ENCODE data around the gene MCCC2. TPM values are rescaled to one million over a fixed set of nuclear protein-coding genes. Genes with fewer than 3 reads are reported as not detected.
A peak's percentile ranks its signal among the peaks of the same experiment; 100 is the strongest.
"Not testable (repeated sequence)": the region's sequence is repeated elsewhere in the genome, so short reads cannot be mapped to it uniquely, and the experiment has no call there.

MCCC2 gene
- total and polyA plus RNA-seq, 2 experiments from 2014 or later, result 11.6 to 18.5 TPM

DNA sequence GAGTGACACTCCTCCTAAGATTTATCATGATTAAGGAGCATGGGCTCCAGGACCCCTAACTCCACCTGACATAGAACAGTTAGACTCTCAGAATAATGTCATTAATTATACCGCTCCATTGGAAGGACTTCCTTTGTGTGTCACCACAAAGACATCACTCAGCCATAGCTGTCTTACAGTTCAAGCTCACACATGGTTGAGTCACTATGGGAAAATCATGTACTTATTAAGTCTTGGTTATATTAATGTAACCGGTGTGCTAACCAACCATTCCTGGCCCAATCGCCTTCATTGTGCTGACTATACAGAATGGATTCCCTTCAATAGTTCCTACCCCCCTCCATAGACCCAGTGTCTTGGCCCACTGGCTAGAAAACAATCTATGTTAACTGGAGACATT lies 10.9 kb upstream of the MCCC2 start:
- DNase-seq, result no peak
- no peaks in the 10 kb centered on the region for H3K9me3 ChIP-seq (ENCODE audit: low read depth)
- H3K9me2 ChIP-seq (ENCODE audit: insufficient read depth), result no peaks in the 10 kb centered on the region
- in situ Hi-C loops (cut with MboI), result no loop called here
- H3K4me1 ChIP-seq (ENCODE audit: insufficient read depth), result no peaks in the 10 kb centered on the region
- H3K4me3 ChIP-seq, result no peak overlapping the region
- H3K27me3 ChIP-seq (replicated peaks; ENCODE audit: insufficient read depth), result no peaks in the 10 kb centered on the region
- no peak overlapping the region for H3K27ac ChIP-seq
- no peak overlapping the region for H2AFZ ChIP-seq
- WGBS, 2 experiments (ENCODE audit: low coverage in 1 of 2, low lambda C conversion rate in 2 of 2, missing lambda C conversion rate in 2 of 2), result 76 to 85% methylated on average over 3 of the region's 3 CpGs
- H3K9ac ChIP-seq, result no peak overlapping the region
- no peak overlapping the region for H3K4me2 ChIP-seq (ENCODE audit: unreplicated experiment)
- TF ChIP-seq EZH2 (IDR thresholded peaks at IDR 0.05; ENCODE audit: insufficient read depth, poor library complexity, severe bottlenecking) (no peak), EZH2phosphoT487 (IDR thresholded peaks at IDR 0.05; ENCODE audit: insufficient read depth, low read depth) (no peak)
- no peaks in the 10 kb centered on the region for H4K20me1 ChIP-seq (ENCODE audit: insufficient read depth)
- H3K79me2 ChIP-seq (ENCODE audit: insufficient read depth), result no peaks in the 10 kb centered on the region
- H3K36me3 ChIP-seq (ENCODE audit: low read depth), result no peaks in the 10 kb centered on the region
- H3F3A ChIP-seq (ENCODE audit: insufficient read depth), result no peaks in the 10 kb centered on the region

- in situ Hi-C loops (cut with MboI); DNase-seq: not testable (repeated sequence)
Observed at GRCh38 chr5:71577839-71578238, 9.3 kb upstream of the MCCC2 start.

DNA sequence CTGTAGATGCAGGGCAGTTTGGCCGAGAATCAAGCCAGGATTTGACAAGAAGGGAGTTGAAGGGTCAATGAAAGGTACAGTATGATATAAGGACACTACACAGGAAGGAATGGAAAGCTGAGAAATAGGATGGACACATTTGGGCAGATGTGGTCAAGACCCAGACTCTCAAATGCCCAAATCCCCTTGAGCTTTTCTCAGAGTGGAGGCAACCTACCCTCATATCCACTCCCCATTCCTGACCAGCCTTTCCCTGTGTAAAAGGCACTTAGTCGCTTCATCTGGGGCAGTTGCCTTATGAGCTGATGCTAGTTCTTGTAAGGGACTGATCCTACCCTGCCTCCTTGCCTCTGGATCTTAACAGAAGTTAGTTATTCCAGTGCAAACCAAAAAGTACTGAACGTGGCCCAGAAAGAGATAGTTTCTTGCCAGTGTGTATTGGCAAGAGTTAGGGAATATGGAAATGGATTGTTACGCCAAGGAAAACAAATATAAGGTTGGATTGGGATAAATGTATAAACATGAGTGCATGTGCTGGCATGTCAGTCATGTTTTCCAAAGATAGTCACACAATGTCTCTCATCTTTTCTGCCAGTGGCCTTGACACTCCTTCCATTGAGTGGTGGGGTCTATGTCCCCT lies 4.1 kb upstream of the MCCC2 start:
- no peaks in the 10 kb centered on the region for H3K36me3 ChIP-seq (ENCODE audit: low read depth)
- H2AFZ ChIP-seq, result no peak overlapping the region
- no peak overlapping the region for H3K4me2 ChIP-seq (ENCODE audit: unreplicated experiment)
- H4K20me1 ChIP-seq (ENCODE audit: insufficient read depth), result no peaks in the 10 kb centered on the region
- no peaks in the 10 kb centered on the region for H3K9me3 ChIP-seq (ENCODE audit: low read depth)
- 72 to 76% methylated on average over 4 of the region's 4 CpGs for WGBS, 2 experiments (ENCODE audit: low coverage in 1 of 2, low lambda C conversion rate in 2 of 2, missing lambda C conversion rate in 2 of 2)
- no peak overlapping the region for H3K27ac ChIP-seq
- H3K9me2 ChIP-seq (ENCODE audit: insufficient read depth), result no peaks in the 10 kb centered on the region
- no peak overlapping the region for H3K4me3 ChIP-seq
- H3F3A ChIP-seq (ENCODE audit: insufficient read depth), result no peaks in the 10 kb centered on the region
- peaks cover 6% of the 10 kb centered on the region; the same call in 1 of the 2 replicates for H3K79me2 ChIP-seq (ENCODE audit: insufficient read depth)
- H3K9ac ChIP-seq, result no peak overlapping the region
- no peaks in the 10 kb centered on the region for H3K27me3 ChIP-seq (replicated peaks; ENCODE audit: insufficient read depth)
- in situ Hi-C loops (cut with MboI), result no loop called here
- no peak for DNase-seq
- no peaks in the 10 kb centered on the region; the same call in 1 of the 2 replicates for H3K4me1 ChIP-seq (ENCODE audit: insufficient read depth)
- TF ChIP-seq EZH2phosphoT487 (IDR thresholded peaks at IDR 0.05; ENCODE audit: insufficient read depth, low read depth) (no peak), EZH2 (IDR thresholded peaks at IDR 0.05; ENCODE audit: insufficient read depth, poor library complexity, severe bottlenecking) (no peak)

More at GRCh38 chr5:71577839-71578238, 9.3 kb upstream of the MCCC2 start:
- not testable (repeated sequence) for H2AFZ ChIP-seq; H3K4me3 ChIP-seq; H3F3A ChIP-seq (ENCODE audit: insufficient read depth); H3K79me2 ChIP-seq (ENCODE audit: insufficient read depth); H3K27me3 ChIP-seq (replicated peaks; ENCODE audit: insufficient read depth); H3K4me2 ChIP-seq (ENCODE audit: unreplicated experiment); H3K4me1 ChIP-seq (ENCODE audit: insufficient read depth); H3K9ac ChIP-seq; H3K36me3 ChIP-seq (ENCODE audit: low read depth); H3K27ac ChIP-seq; H3K9me3 ChIP-seq (ENCODE audit: low read depth); H4K20me1 ChIP-seq (ENCODE audit: insufficient read depth); H3K9me2 ChIP-seq (ENCODE audit: insufficient read depth)
- WGBS, 2 experiments (ENCODE audit: low coverage in 1 of 2, low lambda C conversion rate in 2 of 2, missing lambda C conversion rate in 2 of 2), result 96 to 98% methylated on average over 6 of the region's 6 CpGs

GRCh38 chr5:71586052-71586940 lies 844 bp upstream of the MCCC2 start:
- TF ChIP-seq EZH2 (IDR thresholded peaks at IDR 0.05; ENCODE audit: insufficient read depth, poor library complexity, severe bottlenecking), result no peak
- TF ChIP-seq EZH2phosphoT487 (IDR thresholded peaks at IDR 0.05; ENCODE audit: insufficient read depth, low read depth), result no peak
- in situ Hi-C loops (cut with MboI), result no loop called here
- no peaks in the 10 kb centered on the region for H3K36me3 ChIP-seq (ENCODE audit: low read depth)
- H3K27ac ChIP-seq, result peak overlapping the region; percentile 53
- peak overlapping the region; percentile 89 for H3K4me3 ChIP-seq
- peak overlapping the region; percentile 98 for H2AFZ ChIP-seq
- DNase-seq, result no peak
- H3K9me3 ChIP-seq (ENCODE audit: low read depth), result no peaks in the 10 kb centered on the region
- whole genome bisulfite sequencing, 2 experiments (ENCODE audit: low coverage in 1 of 2, low lambda C conversion rate in 2 of 2, missing lambda C conversion rate in 2 of 2), result 78 to 81% methylated on average over 22 of the region's 22 CpGs
- no peaks in the 10 kb centered on the region for H4K20me1 ChIP-seq (ENCODE audit: insufficient read depth)
- no peaks in the 10 kb centered on the region for H3F3A ChIP-seq (ENCODE audit: insufficient read depth)
- no peaks in the 10 kb centered on the region for H3K9me2 ChIP-seq (ENCODE audit: insufficient read depth)
- peaks cover 37% of the 10 kb centered on the region for H3K79me2 ChIP-seq (ENCODE audit: insufficient read depth)
- H3K27me3 ChIP-seq (replicated peaks; ENCODE audit: insufficient read depth), result no peaks in the 10 kb centered on the region
- H3K4me2 ChIP-seq (ENCODE audit: unreplicated experiment), result peak overlapping the region; percentile 100
- peak overlapping the region; percentile 86 for H3K9ac ChIP-seq
- H3K4me1 ChIP-seq (ENCODE audit: insufficient read depth), result no peaks in the 10 kb centered on the region; the same call in 1 of the 2 replicates

All from GM23248 (cell line).